Body of pancreas (tissue), 4 donors: ENCODE results near the gene CHRNB4. TPM values are rescaled to one million over a fixed set of nuclear protein-coding genes. Genes with fewer than 3 reads are reported as not detected.

Source experiments
- ATAC-seq: fragments of 150-250 bp; one replicate; pipeline ENCODE4 v1.9.1; 2016
- DNase-seq, 4 donors: peaks; one replicate each; pipeline ENCODE4 v3.0.0-alpha.2; 2019
- H3K27ac ChIP-seq, 4 donors: fragments of 200-600 bp; sonication (generic); 1 replicate in 3 of 4; 2 replicates in 1 of 4; pipeline versions ENCODE4 v1.5.1 to v1.6.1; 2016 to 2019; ENCODE audit warnings: mild to moderate bottlenecking in 1 of 4, mixed read lengths in 1 of 4, moderate library complexity in 1 of 4
- H3K27me3 ChIP-seq, 2 donors: fragments of 200-600 bp; sonication (generic); one replicate each; pipeline ENCODE4 v1.6.0; 2016; ENCODE audit warnings: mild to moderate bottlenecking in 1 of 2
- H3K36me3 ChIP-seq, 2 donors: fragments of 200-600 bp; sonication (generic); replicated peaks in 1 of 2; 2 replicates each; pipeline ENCODE4 v1.5.1; 2016; ENCODE audit warnings: low read depth in 2 of 2; ENCODE audit not compliant: insufficient read depth in 1 of 2
- H3K4me1 ChIP-seq: fragments of 200-600 bp; sonication (generic); one replicate; pipeline ENCODE4 v1.6.0; 2016
- H3K4me3 ChIP-seq, 2 donors: fragments of 200-600 bp; sonication (generic); 1 replicate in 1 of 2; 2 replicates in 1 of 2; pipeline ENCODE4 v1.5.1; 2016 to 2019
- H3K9me3 ChIP-seq, 3 donors: fragments of 200-600 bp; sonication (generic); 1 replicate in 2 of 3; 2 replicates in 1 of 3; pipeline ENCODE4 v1.5.1; 2016
- CTCF ChIP-seq, 7 experiments: fragments of 450-650 bp in 4 of 7; fragments of 200-600 bp in 3 of 7; sonication (generic) in 3 of 7; IDR thresholded peaks; one replicate each; pipeline ENCODE4 v1.5.1; 2016 to 2019; ENCODE audit warnings: antibody characterized with exemption in 7 of 7
- POLR2A ChIP-seq, 3 donors: fragments of 450-650 bp; IDR thresholded peaks; one replicate each; pipeline ENCODE4 v1.6.1; 2016; ENCODE audit warnings: antibody characterized with exemption in 3 of 3, mild to moderate bottlenecking in 2 of 3
- WGBS, 2 donors: methylation state at CpG; one replicate each; pipeline ENCODE4 v1.1.5; 2017; 5-methylcytosine and 5-hydroxymethylcytosine counted together
- intact Hi-C: fragments of 100-400 bp; cut with DNase I; formaldehyde crosslinking; loops from one replicate; pipeline ENCODE4 v1.15.1; 2023
- total RNA-seq, 2 donors: library from RNA; depleted of rRNA; stranded (reverse); fragments of >200 nt; gene quantifications; one replicate each; pipeline ENCODE4 v1.1.0, GENCODE V29; 2016

The CHRNB4 gene
- total RNA-seq, 2 donors from 2014 or later = not detected

- no peak for DNase-seq
Observed at GRCh38 chr15:78621810-78622402, 19.1 kb downstream of the CHRNB4 start.

GRCh38 chr15:78620527-78621421, 20.2 kb downstream of the CHRNB4 start, which contains the start of gene CHRNA3:
CHRNA3 (minus strand) TSS chr15:78620996; CDS start chr15:78620794, 202 bp downstream.
- no peaks in the 10 kb centered on the region for H3K36me3 ChIP-seq
- TF ChIP-seq CTCF (IDR thresholded peaks at IDR 0.05) = no peak
- no peak for TF ChIP-seq POLR2A (IDR thresholded peaks at IDR 0.05)
- peaks cover 9% of the 10 kb centered on the region for H3K4me1 ChIP-seq
- H3K27ac ChIP-seq = no peak within 1 kb of the TSS
- H3K9me3 ChIP-seq = no peaks in the 10 kb centered on the region
- intact Hi-C loops = loop anchor here (10.0 kb wide), 1 partner anchor 84 kb away; no protein-coding TSS in a partner anchor
- DNase-seq (no peak), ATAC-seq (no peak)
- H3K4me3 ChIP-seq = peak within 1 kb of the TSS in 1 of 2 donors; percentile 19
- WGBS, 2 donors = 2 to 40% methylated on average over 6 to 100 of the region's 102 CpGs
- peaks cover 0 to 8% of the 10 kb centered on the region in 2 donors for H3K27me3 ChIP-seq

More at GRCh38 chr15:78621810-78622402, 19.1 kb downstream of the CHRNB4 start:
- Histone ChIP-seq H3K27me3 (peaks cover 0 to 8% of the 10 kb centered on the region in 2 donors), H3K4me3 (no peak overlapping the region), H3K9me3 (no peaks in the 10 kb centered on the region), H3K27ac (no peak overlapping the region), H3K4me1 (peaks cover 9% of the 10 kb centered on the region), H3K36me3 (no peaks in the 10 kb centered on the region)
- WGBS, 2 donors = 77 to 80% methylated on average over 10 of the region's 10 CpGs
- intact Hi-C loops = loop anchor here (10.0 kb wide), 1 partner anchor 83 kb away; no protein-coding TSS in a partner anchor
- ATAC-seq = no peak
- TF ChIP-seq CTCF (IDR thresholded peaks at IDR 0.05) = no peak
- TF ChIP-seq POLR2A (IDR thresholded peaks at IDR 0.05) = no peak

- Histone ChIP-seq H3K36me3 (no peaks in the 10 kb centered on the region), H3K4me1 (peaks cover 9% of the 10 kb centered on the region), H3K4me3 (no peak overlapping the region), H3K9me3 (no peaks in the 10 kb centered on the region), H3K27ac (no peak overlapping the region), H3K27me3 (peaks cover 0 to 8% of the 10 kb centered on the region in 2 donors)
- 1 to 6% methylated on average over 10 to 40 of the region's 41 CpGs for WGBS, 2 donors
- intact Hi-C loops = loop anchor here (10.0 kb wide), 1 partner anchor 85 kb away; no protein-coding TSS in a partner anchor
- DNase-seq (no peak), ATAC-seq (no peak)
- TF ChIP-seq CTCF (IDR thresholded peaks at IDR 0.05) = no peak
- no peak for TF ChIP-seq POLR2A (IDR thresholded peaks at IDR 0.05)
Observed at GRCh38 chr15:78620021-78620526, 20.9 kb downstream of the CHRNB4 start.

GRCh38 chr15:78619022-78619950, 21.7 kb downstream of the CHRNB4 start:
- ATAC-seq (no peak), DNase-seq (no peak)
- H3K27me3 ChIP-seq = peaks cover 0 to 8% of the 10 kb centered on the region in 2 donors
- intact Hi-C loops = loop anchor here (5.0 kb wide), 1 partner anchor 138 kb away; no protein-coding TSS in a partner anchor
- H3K36me3 ChIP-seq = no peaks in the 10 kb centered on the region
- H3K9me3 ChIP-seq = no peaks in the 10 kb centered on the region
- peaks cover 9% of the 10 kb centered on the region for H3K4me1 ChIP-seq
- no peak overlapping the region for H3K27ac ChIP-seq
- WGBS, 2 donors = 42 to 47% methylated on average over 17 to 20 of the region's 20 CpGs
- H3K4me3 ChIP-seq = no peak overlapping the region
- no peak for TF ChIP-seq CTCF (IDR thresholded peaks at IDR 0.05)
- TF ChIP-seq POLR2A (IDR thresholded peaks at IDR 0.05) = no peak
